ENCODE results near the gene FXYD5.

DNA sequence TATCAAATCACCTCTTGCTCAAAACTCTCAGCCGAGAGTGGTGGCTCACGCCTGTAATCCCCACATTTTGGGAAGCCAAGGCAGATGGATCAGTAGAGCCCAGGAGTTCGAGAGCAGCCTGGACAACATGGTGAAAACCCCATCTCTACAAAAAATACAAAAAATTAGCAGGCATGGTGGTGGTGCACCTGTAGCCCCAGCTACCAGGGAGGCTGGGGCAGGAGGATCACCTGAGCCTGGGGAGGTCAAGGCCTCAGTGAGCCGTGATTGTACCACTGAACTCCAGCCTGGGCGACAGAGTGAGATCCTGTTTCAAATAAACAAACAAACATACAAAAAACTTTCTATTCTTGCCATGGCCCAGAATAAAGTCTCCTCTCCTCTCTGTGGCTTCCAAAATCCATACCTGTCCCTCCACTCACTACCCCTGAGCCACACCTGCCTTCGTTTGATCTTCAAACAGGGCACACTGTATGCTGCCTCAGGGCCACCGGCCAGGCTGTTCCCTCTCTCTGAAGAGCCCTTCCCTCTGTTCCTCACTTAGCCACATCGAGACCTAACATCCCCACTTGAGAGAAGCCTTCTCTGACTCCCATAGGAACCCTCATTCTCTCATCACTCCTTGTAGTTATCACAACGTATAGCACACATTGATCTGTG lies 26.0 kb upstream of the FXYD5 start:
- TF ChIP-seq, protein P1, sequence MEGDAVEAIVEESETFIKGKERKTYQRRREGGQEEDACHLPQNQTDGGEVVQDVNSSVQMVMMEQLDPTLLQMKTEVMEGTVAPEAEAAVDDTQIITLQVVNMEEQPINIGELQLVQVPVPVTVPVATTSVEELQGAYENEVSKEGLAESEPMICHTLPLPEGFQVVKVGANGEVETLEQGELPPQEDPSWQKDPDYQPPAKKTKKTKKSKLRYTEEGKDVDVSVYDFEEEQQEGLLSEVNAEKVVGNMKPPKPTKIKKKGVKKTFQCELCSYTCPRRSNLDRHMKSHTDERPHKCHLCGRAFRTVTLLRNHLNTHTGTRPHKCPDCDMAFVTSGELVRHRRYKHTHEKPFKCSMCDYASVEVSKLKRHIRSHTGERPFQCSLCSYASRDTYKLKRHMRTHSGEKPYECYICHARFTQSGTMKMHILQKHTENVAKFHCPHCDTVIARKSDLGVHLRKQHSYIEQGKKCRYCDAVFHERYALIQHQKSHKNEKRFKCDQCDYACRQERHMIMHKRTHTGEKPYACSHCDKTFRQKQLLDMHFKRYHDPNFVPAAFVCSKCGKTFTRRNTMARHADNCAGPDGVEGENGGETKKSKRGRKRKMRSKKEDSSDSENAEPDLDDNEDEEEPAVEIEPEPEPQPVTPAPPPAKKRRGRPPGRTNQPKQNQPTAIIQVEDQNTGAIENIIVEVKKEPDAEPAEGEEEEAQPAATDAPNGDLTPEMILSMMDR (IDR thresholded peaks at IDR 0.05; ENCODE audit: low read depth, low read length, poor library complexity, severe bottlenecking), result no peak
- TF ChIP-seq EZH2phosphoT487 (IDR thresholded peaks at IDR 0.05; ENCODE audit: borderline replicate concordance, low read length), result no peak
